ENCODE data around the gene RSRC1.

The RSRC1 gene

DNA sequence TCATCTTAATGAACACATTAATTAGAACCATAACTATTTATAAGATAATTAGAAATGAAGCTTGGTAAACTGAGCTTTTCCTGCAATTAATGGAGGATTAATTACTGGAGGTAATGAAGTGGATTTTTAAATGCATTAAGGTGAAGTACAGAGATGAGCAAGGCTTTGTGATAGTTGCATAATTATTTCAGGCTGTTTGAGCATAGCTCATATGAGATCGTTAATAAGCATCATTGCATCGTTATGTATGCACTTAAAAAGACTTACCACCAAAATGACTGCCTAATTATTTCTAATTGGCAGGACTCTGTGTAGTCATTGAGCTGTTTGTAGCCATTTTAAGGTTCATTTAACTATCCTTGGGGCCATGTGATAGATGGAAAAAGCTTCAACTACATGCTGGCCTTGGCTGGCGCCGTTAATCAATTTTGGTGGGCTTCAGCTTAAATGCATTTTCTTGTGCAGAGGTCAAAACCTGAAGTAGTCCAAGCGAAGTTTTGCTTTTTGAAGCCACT lies 55.3 kb downstream of the RSRC1 start:
- no peak overlapping the region for H3K4me3 ChIP-seq (ENCODE audit: low read length)
- no peak for DNase-seq (ENCODE audit: low read depth)
- no peak for TF ChIP-seq CTCF (conservative IDR thresholded peaks at IDR 0.05; ENCODE audit: low read depth, low read length)

DNA sequence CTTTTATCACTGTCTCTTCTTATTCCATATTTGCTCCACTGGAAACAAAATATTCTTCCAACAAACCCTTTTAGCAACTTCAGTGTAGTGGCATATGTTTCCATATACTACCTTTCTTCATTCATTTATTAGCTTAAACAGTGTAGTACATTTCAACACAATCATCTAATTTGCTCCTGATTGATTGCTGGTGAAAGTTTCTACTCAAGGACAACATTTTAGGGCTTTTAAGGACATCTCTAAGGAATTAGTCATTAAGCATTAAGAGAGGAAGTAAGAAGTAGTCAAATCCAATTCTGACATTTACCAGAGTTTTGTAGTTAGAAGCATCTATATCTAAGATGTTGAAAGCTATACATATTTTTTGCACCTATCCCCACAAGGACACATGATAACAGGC lies 55.8 kb downstream of the RSRC1 start:
- no peak for DNase-seq (ENCODE audit: low read depth)
- no peak overlapping the region for H3K4me3 ChIP-seq (ENCODE audit: low read length)
- TF ChIP-seq CTCF (conservative IDR thresholded peaks at IDR 0.05; ENCODE audit: low read depth, low read length): no peak

DNA sequence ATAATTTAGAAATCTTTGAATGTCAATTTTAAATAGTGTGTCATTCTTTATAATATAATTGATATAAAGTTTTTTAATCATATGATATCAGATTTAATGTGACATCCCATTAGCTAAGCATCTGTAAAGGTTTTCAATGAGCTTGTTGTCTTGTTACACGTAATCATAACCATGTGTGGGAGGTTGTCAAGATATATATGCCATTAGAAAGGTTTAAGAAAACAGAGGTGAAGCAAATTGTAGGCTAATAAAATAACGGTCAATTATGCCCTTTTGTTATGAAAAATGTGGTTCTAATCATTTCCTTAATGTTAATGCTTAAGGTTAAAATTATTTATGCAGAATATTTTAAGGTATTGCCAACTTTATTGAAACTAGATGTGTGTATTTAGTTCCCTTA lies 56.3 kb downstream of the RSRC1 start:
- no peak for DNase-seq (ENCODE audit: low read depth)
- TF ChIP-seq CTCF (conservative IDR thresholded peaks at IDR 0.05; ENCODE audit: low read depth, low read length): no peak
- no peak overlapping the region for H3K4me3 ChIP-seq (ENCODE audit: low read length)

DNA sequence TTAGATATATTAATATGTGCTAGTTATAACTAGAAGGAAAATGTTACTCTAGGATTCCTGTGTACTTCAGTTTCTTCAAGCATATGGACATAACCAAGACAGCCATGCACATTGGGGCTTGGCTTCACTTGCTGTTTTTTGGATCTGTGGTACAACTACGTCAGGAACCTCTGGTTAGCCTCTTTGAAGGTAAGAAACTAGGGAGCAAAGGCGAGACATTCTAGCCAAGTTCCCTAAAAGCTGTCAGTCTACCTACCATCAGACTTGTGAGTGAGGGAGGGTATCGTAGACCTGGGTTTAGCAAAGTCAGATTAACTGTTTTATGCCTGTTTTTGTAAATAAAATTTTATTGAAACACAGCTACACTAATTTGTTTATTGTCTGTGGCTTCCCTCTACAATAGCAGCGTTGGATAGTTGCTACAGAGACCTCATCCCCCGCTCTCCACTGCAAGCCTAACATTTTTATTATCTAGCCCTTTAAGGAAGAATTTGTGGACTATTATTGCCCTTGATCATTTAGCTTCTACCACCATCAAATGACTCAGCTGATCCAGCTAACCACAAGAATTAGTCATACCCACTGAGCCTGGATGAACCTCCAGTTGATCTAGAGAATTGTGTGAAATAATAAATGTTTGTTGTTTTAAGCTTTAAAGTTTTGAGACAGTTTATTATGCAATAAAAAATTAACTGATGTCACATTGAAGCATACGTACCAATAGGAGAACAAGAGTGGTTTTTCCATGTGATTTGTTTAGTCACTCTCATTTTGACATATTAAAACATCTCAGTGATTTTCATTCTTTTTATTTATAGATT lies 58.1 kb downstream of the RSRC1 start:
- DNase-seq (ENCODE audit: low read depth): peak; percentile 94
- no peak overlapping the region for H3K4me3 ChIP-seq (ENCODE audit: low read length)
- no peak for TF ChIP-seq CTCF (conservative IDR thresholded peaks at IDR 0.05; ENCODE audit: low read depth, low read length)

DNA sequence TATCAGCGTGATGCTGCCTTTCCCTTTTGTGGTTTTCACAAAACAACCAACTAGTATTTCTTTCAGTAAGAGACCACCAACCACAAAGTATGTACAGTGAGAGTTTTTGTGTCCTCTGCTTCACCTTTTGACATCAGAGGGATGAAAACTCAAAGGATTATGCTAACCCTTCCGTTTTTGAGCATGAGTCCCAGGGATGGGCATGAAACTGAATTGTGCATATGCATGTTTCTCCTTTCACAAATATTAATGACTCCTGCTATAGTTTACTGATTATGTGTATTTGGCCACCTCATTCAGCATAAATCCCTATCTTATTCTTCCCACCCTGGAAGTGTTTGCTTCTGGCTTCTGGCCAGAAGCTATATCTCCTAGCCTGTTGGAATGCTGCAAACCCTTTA lies 59.2 kb downstream of the RSRC1 start:
- H3K4me3 ChIP-seq (ENCODE audit: low read length): no peak overlapping the region
- DNase-seq (ENCODE audit: low read depth): no peak
- no peak for TF ChIP-seq CTCF (conservative IDR thresholded peaks at IDR 0.05; ENCODE audit: low read depth, low read length)

DNA sequence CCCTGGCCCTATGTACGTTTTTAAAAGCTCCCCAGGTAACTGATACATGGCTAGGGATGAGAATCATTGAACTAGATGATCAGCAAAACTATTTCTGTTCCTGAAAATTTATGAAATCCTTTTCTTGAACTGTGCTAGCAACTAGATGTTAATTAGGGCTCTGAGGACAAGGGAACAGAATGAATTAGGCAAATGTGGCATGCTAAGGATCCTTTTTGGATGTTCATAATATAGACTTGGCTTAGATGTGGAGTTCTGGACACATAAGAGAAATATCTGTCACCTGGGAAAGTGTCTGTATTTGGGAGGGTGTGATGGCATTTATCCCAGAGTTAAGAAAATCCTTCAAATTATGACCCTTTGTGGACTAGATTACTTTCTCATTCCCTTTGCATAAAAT lies 71.2 kb downstream of the RSRC1 start:
- no peak for TF ChIP-seq CTCF (conservative IDR thresholded peaks at IDR 0.05; ENCODE audit: low read depth, low read length)
- no peak overlapping the region for H3K4me3 ChIP-seq (ENCODE audit: low read length)
- no peak for DNase-seq (ENCODE audit: low read depth)

GRCh38 chr3:158185711-158186110 lies 75.8 kb downstream of the RSRC1 start:
- DNase-seq (ENCODE audit: low read depth): no peak
- TF ChIP-seq CTCF (conservative IDR thresholded peaks at IDR 0.05; ENCODE audit: low read depth, low read length): no peak
- no peak overlapping the region for H3K4me3 ChIP-seq (ENCODE audit: low read length)

All from retinal pigment epithelial cell (primary cell).